Measurements from ENCODE around the gene MGP.

Gene MGP

GRCh38 chr12:14885718-14886221 lies at the start of gene MGP:
Gene MGP (minus strand): TSS chr12:14885854. CDS start chr12:14885791, 63 bp downstream.
- DNase-seq: no peak

DNA sequence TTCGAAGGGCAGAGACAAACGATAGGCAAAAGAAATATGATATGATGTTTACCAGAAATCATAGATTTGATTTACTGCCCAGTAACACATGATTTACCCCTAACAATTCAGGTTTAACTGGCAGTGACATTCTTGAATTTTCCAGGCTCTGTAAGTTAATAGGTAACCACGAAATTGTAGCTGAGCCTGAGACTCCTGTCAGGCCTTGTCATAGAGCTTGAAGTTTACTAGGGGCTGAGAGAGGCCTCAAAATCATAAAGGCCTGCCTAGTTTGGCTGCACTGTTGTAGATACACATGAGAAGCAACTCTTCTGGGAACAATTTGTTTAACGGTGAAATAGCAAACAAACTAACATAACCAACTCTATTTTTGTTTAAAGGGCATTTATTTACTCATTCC lies 49.4 kb upstream of the MGP start:
- DNase-seq: no peak

DNA sequence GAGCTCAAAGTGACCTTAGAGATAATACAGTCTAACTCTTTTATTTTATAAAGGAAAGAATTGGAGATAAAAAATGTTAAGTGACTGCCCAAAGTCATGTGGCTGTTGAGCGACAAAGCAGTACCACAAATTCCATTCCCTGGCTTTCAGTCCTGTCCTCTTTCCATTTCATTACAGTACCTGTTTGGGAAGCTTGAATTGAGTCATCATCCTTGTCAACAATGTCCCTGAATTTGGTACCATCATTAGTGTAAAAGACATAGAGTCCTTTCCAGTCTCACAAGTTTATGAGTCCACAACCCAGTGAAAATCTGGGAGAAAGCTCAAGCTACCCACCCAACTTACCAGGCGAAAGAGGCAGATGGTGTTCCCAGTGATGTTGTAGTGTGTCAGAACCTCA lies 48.9 kb upstream of the MGP start:
- no peak for DNase-seq

DNA sequence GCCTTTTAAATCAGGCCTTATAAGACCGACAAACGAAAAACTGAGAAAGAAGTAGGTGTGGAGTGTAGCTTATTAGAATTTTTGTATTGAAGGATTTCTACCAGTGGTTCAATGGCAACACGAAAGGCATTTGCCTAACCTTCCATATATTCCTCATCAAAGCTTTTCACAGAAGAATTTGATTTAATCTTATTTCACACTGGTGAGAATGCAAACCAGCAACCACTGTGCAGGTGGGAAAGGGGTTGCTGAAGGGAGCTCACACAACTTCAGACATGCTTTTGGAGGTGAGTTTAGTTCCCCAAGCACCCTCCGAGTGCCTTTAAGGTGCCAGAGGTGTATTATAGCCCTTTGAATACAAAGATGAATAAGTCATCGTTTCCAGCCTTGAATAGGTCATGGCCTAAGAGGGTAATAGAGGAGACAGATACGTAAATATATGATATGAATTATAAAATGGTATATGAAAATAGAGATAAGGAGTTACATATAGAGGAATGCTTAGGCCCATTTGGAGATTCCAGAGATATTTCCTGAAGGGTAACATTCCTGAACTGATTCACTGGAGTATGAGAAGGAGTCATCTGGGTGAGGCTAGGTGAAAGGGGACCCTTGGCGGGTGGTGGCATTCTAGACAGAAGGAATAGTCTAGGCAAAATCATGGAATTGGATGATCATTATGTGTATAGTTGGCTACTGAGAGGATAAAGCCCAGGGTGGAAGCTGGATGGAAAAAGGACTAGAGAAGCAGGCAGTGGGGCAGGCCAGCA lies 46.3 kb upstream of the MGP start:
- no peak for DNase-seq

- no peak for DNase-seq
Observed at GRCh38 chr12:14931359-14931758, 45.7 kb upstream of the MGP start.

DNA sequence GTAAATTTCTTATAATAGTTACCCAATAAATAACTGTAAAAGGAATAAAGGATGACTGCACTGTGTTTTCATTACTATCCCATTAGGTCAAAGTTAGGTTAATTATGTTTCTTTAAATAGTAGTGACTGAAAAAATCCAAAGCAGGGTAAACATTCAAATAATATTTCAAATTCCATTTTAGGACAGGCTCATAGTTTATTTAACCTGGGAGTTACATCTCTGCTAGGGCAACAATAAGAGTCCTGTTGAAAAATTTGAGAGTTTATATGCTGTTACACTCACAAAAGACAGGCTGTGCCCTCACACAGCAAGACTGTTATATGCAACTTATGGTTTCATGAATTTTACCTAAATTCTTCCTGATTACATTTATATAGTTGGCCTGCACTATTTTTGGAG lies 44.6 kb upstream of the MGP start:
- DNase-seq: no peak

- DNase-seq: no peak
Observed at GRCh38 chr12:14928931-14929330, 43.3 kb upstream of the MGP start.

DNA sequence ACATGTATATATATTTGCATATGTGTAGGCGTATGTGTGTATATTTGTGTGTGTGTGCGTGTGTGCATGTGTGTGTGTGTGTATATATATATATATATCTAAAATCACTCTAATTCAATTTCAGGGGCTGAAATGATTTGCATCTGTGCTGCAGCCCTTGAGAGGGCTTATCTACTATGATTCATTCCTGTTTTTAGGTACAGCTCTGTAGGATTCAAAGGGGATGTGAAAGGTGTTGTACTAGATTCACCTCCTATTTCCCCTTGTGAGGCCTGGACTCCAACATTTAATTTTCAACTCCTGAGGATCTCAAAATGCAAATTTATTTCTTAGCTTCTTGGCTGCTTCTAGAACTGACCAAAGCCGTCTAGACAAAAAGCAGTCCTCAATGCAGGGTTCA lies 41.6 kb upstream of the MGP start:
- no peak for DNase-seq

DNA sequence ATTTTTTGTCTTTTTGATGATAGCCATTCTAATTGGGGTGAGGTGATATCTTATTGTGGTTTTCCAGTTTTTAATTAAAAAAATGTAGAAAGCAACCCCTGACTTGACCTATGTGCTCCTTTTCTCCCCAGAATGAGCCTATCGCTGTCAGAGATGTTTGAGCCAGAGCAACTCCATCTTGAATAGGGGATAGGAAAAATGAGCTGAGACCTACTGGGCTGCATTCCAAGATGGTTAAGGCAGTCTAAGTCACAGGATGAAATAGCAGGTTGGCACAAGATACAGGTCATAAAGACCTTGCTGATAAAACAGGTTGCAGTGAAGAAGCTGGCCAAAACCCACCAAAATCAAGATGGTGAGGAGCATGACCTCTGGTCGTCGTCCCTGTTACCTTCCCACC lies 38.9 kb upstream of the MGP start:
- DNase-seq: no peak

DNA sequence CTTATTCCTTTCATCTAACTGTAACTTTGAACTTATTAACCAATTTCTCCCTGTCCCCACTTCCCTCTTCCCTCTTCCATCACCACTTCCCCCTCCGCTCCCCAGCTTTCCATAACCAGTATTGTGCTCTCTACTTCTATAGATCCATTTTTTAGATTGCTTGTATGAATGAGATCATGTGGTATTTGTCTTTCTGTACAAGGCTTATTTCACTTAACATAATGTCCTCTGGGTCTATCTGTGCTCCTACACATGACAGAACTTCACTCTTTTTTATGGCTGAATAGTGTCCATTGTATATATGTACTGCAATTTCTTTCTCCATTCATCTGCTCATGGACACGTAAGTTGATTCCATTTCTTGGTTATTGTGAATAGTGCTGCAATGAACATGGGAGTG lies 38.3 kb upstream of the MGP start:
- no peak for DNase-seq

- DNase-seq: no peak
Observed at GRCh38 chr12:14921218-14921617, 35.6 kb upstream of the MGP start.

DNA sequence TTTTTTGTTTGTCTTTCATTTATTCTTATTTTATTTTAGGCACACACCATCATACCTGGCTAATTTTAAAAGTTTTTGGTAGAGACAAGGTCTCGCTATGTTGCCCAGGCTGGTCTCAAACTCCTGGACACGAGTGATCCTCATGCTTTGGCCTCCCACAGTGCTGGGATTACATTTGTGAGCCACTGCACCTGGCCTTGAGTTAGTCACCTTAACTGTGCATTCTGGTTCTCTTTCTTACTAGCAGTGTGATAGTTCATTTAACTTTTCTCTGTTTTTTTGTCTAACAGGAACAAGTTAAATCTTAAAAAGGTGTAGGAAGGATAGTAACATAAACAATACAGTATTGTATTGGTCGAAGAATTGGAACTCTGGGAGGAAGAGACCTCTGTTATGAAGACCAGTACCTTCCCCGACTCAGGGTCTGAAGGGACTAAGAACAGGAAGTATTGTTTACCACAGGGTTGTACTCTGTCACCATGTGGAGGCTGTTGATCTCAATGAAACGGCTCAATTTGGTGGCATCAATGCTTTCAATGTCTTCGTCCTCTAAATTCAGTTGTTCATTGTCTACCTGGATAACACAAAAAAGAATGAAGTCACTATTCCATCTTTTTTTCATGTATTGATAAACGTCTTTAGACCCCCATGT lies 34.9 kb upstream of the MGP start:
- DNase-seq: no peak

- DNase-seq: no peak
Observed at GRCh38 chr12:14919455-14919854, 33.8 kb upstream of the MGP start.

GRCh38 chr12:14915736-14916135 lies 30.1 kb upstream of the MGP start:
- DNase-seq: no peak

DNA sequence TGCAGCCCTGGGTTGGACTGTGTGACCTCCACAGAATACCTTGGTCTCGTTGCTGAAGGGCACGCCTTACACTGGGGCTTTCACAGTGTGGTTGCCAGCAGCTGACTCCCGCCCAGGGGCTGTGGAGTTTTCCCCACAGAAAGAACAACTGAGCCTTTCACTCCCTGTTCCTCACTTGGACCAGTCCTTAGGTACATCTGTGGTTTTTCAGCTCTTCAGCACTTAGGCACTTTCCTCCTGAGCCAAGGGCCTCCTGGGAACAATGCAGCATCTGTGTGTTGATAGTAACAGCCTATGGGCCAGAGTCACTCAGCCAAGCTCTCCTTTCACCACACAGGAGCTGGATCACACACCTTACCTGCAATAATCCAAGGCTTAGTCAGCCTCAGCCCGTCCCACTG lies 27.7 kb upstream of the MGP start:
- DNase-seq: no peak

GRCh38 chr12:14911131-14911530 lies 25.5 kb upstream of the MGP start:
- no peak for DNase-seq

GRCh38 chr12:14910090-14910915 lies 24.6 kb upstream of the MGP start:
- no peak for DNase-seq

GRCh38 chr12:14907953-14908352 lies 22.3 kb upstream of the MGP start:
- no peak for DNase-seq

DNA sequence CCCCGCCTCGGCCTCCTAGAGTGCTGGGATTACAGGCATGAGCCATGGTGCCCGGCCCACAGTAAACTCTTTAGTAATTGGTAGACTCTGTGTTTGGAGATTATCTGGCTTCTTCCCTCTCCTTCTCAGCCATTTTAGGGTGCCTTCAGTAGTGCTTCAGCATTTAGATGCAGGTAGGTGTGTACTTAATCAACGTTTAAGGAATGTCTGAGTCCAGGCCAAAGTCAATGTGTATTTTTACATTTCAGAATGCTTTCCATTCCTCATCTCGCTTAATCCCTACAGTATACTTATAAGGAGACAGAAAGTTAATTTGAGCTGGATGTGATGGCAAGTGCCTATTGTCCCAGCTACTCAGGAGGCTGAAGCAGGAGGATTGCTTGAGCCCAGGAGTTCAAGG lies 20.5 kb upstream of the MGP start:
- no peak for DNase-seq

DNA sequence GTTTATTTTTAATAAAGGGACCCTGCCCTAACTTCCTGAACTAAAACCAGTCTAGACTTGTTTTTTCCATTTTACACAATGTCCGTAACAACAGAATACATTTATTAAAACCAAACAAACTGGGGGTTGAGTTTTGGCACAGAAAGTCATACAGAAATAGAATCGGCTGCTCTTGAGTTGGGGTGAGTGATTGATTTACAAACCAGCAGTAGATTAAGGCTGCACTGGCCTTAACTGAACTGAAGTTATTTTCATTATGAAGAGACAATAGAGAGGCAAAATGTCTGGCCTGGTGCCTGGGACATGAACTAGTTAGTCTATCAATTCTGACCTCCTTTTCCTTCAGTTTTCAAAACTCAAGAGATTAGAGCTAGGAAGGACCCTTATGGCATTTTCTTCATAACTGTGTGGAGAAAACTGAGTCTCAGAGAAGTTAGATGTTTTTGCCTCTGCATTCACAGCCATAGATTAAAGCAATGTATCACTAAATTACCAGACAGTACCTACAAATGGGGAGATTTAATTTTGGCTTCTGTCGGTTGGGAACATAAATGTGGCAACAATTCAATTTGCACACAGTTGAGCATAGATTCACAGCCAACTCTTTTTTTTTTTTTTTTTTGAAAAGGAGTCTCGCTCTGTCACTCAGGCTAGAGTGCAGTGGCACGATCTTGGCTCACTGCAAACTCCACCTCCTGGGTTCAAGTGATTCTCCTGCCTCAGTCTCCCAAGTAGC lies 19.8 kb upstream of the MGP start:
- no peak for DNase-seq

DNA sequence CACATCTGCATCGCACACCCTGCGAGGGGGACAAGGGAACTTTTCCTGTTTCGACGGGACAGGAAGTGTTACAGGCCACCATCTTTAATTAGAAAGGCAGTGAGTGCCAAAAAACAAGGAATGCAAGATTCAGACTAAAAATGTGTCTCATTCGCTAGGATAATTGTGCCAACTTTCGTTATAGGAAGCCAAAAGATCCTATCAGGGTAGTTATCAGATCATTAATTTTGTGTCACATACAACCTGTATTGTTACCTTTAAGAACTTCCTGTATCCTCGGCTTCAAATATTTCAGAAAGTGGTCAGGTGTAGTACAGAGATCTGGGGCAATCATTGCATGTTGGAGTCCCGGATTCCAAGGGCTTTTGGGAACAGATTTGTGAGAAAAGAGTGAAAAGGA lies 19.2 kb upstream of the MGP start:
- no peak for DNase-seq

DNA sequence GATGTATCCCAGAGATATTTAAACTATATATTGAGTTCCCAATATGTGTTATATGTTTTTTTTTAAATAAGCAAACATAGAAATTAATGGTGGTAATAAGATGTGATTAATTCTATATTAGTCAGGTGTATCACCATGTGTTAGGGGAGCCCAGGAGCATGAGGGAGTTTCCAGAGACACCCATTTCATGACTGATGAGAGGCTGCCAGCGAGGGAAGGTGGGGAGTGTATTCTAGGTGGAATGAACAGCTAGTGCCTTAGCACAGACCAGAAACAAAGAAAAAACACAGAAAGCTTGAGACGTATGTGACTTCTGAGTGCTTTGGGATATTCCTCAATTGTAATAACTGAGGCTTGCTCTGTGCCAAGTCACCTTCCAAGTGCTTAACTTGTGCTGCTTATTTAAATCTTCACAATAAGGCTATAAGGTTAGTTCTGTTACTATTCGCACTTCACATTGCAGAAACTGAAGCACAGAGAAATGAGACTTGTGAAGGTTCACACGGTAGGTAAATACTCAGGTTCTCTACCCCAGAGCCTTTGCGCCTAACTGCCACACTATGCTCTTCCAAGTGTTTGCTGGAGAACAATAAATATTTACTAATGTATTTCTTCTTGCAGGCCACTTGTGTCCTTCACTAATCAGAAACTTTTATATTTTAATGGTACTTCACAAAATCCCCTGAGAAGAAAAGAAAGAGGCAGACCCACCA lies 17.9 kb upstream of the MGP start:
- DNase-seq: no peak

Data from NK-92 treated with Interleukin-12 subunit alpha and Interleukin-12 subunit beta, amount 100 ng/mL, for 24 hours (cell line).